ENCODE data around the gene BTBD6.

The BTBD6 gene

GRCh38 chr14:105221598-105222178 lies 26.6 kb upstream of the BTBD6 start:
- H3K4me3 ChIP-seq (ENCODE audit: low read length) = no peak overlapping the region
- TF ChIP-seq, protein P1, sequence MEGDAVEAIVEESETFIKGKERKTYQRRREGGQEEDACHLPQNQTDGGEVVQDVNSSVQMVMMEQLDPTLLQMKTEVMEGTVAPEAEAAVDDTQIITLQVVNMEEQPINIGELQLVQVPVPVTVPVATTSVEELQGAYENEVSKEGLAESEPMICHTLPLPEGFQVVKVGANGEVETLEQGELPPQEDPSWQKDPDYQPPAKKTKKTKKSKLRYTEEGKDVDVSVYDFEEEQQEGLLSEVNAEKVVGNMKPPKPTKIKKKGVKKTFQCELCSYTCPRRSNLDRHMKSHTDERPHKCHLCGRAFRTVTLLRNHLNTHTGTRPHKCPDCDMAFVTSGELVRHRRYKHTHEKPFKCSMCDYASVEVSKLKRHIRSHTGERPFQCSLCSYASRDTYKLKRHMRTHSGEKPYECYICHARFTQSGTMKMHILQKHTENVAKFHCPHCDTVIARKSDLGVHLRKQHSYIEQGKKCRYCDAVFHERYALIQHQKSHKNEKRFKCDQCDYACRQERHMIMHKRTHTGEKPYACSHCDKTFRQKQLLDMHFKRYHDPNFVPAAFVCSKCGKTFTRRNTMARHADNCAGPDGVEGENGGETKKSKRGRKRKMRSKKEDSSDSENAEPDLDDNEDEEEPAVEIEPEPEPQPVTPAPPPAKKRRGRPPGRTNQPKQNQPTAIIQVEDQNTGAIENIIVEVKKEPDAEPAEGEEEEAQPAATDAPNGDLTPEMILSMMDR (conservative IDR thresholded peaks at IDR 0.05; ENCODE audit: low read length) = no peak
- DNase-seq (ENCODE audit: low read depth) = no peak

DNA sequence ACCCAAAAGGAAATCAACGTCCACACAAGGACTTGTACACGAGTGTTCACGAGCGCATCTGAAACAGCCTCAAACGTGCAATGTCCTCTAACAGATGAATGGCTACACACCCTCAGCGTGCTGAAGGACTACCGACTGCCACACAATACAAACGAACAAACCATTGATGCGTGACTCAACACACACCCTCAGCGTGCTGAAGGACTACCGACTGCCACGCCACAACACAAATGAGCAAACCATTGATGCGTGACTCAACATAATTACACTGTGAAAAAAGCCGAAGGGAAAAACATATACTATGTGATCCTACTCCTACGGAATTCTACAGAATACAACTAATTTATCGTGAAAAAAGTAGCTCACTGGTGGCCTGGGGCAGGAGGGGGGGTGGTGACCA lies 25.1 kb upstream of the BTBD6 start:
- no peak for DNase-seq (ENCODE audit: low read depth)
- TF ChIP-seq, protein P1 (conservative IDR thresholded peaks at IDR 0.05; ENCODE audit: low read length) = no peak

DNA sequence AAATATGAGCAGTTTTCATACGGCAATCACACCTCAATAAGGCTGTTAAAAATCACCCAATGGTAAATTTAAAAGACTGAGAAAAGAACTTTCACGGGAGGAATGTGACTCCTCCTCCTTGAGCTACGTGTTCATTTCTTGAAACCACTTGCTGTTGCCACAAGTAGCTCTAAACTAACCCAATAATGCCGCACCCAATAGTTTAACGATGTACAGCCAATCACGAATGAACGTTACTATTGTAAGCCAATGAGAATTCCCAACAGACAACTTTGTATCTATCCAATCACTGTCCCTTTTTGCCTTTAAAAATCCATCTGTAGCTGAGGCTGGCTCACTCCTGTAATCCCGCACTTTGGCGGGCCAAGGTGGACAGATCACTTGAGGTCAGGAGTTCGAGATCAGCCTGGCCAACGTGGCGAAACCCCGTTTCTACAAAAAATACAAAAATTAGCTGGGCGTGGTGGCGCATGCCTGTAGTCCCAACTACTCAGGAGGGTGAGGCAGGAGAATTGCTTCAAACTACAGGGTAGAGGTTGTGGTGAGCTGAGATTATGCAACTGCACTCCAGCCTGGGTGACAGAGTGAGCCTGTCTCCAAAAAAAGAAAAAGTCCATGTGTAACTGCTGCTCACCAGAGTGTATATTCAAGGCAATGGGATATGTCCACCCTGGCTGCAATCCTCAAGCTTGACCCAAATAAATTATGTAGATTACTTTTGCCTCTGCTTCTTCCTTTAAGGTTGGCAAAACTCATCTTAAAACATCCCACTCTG lies 24.4 kb upstream of the BTBD6 start:
- TF ChIP-seq, protein P1 (conservative IDR thresholded peaks at IDR 0.05; ENCODE audit: low read length) = no peak
- DNase-seq (ENCODE audit: low read depth) = peak; percentile 9
- no peak overlapping the region for H3K4me3 ChIP-seq (ENCODE audit: low read length)

More for the DNA sequence above, 25.1 kb upstream of the BTBD6 start:
- no peak overlapping the region for H3K4me3 ChIP-seq (ENCODE audit: low read length)

DNA sequence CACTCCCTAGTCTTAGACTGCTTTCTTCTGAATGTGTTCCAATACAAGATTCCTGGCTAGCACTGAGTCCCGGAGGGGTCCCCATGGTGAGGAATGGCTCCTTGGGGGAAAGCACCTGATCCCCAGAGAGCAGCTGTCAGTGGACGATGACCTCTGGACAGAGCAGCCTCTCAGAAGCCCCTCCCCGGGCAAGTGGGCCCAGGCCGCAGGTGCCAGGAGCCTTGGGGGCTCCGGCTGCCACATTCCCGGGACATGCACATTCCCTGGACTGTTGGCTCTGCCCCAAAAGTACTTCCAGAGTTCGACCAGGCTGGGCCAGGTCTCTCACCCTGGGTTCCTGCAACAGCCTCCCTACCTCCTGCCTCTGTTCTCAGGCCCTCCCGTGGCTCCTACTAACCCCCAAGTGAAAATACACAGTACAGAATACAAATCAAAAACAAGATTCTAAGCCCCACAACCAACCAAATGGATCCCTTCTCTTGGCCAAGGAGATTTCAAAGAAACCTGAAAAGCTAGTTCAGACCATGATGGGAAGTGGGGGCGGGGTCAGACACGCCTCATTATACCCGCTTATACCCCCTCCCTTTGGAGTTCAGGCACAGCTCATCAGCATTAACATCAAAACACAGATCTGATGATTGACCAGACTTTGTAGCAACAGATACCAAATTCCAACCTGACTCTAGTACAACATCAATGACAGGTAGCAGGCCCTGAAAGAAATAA lies 23.3 kb upstream of the BTBD6 start:
- TF ChIP-seq, protein P1 (conservative IDR thresholded peaks at IDR 0.05; ENCODE audit: low read length) = no peak
- no peak for DNase-seq (ENCODE audit: low read depth)
- H3K4me3 ChIP-seq (ENCODE audit: low read length) = no peak overlapping the region

GRCh38 chr14:105226198-105226597 lies 22.1 kb upstream of the BTBD6 start:
- no peak overlapping the region for H3K4me3 ChIP-seq (ENCODE audit: low read length)
- TF ChIP-seq, protein P1 (conservative IDR thresholded peaks at IDR 0.05; ENCODE audit: low read length) = no peak
- DNase-seq (ENCODE audit: low read depth) = no peak

DNA sequence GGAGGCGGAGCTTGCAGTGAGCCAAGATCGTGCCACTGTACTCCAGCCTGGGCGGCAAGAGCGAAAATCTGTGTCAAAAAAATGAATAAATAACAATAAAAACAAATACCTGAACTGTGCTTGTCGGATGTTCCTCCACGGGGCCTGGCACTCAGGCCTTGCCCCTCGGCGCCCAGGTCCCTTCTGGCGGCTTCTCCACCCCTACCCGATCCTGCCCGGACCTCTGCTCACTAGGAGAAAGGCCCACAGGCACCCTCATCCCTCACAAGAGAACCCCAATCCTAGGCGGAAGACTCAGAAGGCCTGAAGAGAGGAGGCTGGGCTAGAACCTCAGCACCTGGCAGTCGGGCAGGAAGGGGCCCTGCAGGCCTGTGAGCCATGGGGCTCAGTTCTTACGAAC lies 21.0 kb upstream of the BTBD6 start:
- H3K4me3 ChIP-seq (ENCODE audit: low read length) = no peak overlapping the region
- no peak for DNase-seq (ENCODE audit: low read depth)
- TF ChIP-seq, protein P1 (conservative IDR thresholded peaks at IDR 0.05; ENCODE audit: low read length) = no peak

All from AG10803 (cell line).